CD4-positive, alpha-beta T cell treated with Interleukin-17A for 4 hours (primary cell): ENCODE measurements around the gene VASH1.
A peak's percentile ranks its signal among the peaks of the same experiment; 100 is the strongest.

ENCODE experiments used
- DNase-seq: peaks from one replicate; pipeline ENCODE4 v3.0.0-alpha.2; 2020; ENCODE audit warnings: mixed read lengths

VASH1 gene

DNA sequence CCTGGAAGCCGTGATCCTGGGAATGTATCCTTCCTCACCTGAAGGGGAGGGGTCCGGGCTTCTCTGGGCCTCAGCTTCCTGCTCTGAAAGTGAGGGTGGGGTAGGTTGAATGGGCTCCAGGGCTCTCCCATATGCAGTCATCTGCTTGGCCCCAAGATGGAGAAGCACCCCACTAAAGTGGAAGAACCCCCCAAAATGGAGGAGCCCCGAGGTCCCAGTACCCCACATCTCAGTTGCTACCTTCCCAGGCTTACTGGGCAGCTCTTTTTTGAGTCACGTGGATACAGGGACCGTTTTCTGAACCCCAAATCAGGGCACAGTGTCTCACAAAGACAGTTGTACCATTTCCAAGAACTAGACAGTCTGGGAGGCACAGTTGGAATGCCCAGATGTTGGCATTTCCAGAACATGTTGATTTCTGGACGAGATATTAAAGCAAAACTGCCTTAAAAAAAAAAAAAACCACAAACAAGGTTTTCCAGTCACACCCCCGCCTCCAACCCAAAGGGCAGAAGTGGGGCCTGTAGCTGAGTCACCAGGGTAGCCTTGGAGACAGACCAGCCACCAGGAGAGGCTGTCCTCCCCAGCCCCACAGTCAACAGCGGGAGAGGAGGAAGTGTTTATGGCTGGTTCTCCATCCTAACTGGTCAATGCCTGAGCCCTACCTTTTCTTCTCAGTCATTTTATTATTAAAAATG lies 12.1 kb downstream of the VASH1 start:
- DNase-seq = peak; percentile 25

DNA sequence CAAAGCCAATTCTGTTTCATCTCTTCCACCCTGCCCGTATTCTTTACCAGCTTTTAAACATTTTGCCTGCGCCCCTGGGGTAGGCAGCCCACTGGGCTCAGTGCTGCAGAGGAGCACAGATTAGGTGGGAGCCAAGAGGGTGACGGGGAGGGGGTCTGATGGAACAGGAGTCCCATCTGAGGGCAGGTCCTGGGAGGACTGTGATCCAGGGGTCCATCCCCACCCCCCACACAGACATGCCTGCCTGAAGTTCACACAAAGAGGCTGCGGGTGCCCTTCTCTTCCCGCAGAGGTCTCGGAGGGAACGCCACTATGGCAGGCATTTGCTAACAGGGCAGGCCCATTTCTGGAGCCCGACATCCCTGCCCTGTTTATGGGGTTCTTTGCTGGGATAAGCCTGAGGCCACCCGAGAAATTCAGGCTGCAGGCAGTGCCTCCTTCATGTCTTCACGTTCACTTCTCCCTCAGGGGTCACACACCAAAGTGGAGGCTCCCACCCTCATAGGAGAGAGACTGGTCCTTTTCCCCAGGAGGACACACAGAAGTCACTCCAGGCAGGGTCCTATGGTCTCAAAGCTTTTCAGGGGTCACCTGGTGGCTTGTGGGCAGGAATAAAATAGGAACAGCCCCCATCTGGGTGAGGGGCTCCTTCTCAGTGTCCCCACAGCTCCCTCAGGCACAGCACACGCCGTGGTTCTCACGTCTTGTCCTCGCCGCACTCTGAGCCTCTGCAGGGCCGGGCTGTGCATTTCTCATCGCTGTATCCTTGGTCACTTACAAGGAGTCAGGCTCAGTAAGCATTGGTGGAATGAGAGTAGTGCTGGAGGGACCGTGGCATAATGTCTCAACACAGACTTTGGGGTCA lies 12.9 kb downstream of the VASH1 start:
- no peak for DNase-seq

DNA sequence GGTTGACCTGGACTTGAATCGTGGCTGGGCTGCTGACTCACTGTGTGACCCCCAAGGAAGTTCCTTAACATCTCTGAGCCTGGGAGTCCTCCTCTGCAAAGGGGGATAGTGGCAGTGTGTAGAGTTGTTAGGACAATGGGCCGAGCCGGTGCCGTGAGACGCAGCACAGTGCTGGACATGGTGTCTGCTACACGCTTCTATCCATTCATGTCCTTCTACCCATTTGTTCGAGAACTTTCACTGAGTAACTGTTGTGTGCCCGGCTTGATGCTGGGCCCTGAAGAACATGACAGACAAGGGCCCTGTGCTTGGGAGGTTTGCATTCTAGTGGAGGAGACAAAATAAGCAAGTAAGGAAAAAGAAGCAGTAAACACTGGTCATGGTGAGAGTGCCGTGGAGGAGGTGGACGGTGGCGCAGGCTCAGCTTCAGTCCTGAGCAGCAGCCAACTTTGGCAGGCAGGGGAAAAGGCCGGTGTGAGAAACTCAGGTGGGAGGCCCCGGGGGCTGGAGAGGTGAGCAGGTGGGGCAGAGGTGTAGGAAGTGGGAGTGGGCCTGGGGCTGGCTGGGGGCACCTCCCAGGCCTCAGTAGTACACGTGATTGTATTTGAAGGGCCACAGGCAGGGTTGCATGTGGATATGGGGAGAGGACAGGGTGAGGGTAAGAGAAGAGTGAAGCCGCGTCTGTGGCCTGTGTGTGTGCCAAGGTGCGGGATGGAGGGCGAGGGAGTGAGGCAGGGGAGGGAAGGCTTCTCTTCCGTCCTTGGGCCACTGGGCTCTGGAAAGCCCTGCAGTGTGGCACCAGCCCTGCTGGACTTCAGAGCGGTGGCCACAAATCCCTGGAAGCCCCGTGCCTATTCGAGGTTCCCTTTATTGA lies 13.8 kb downstream of the VASH1 start:
- DNase-seq = no peak

DNA sequence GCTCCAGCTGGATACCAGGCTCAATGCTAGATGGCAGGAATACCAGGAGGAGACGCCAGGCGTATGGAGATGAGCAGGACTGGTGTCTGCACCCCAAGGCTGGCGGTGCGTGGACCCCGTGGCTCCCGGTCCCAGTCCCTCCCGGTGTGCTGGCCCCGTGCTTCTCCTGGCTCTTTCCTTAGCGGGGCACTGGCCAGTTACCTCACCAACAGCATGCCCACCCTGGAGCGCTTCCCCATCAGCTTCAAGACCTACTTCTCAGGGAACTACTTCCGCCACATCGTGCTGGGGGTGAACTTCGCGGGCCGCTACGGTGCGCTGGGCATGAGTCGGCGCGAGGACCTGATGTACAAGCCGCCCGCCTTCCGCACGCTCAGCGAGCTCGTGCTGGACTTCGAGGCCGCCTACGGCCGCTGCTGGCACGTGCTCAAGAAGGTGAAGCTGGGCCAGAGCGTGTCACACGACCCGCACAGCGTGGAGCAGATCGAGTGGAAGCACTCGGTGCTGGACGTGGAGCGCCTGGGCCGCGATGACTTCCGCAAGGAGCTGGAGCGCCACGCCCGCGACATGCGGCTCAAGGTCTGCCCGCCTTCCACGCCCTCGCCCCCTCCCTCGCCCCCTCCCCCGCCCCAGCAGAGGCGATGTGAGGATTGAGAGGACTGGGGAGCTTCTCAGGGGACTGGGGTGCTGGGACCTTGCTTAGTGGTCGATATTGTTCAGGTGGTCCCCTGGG lies 14.6 kb downstream of the VASH1 start:
- DNase-seq = no peak

DNA sequence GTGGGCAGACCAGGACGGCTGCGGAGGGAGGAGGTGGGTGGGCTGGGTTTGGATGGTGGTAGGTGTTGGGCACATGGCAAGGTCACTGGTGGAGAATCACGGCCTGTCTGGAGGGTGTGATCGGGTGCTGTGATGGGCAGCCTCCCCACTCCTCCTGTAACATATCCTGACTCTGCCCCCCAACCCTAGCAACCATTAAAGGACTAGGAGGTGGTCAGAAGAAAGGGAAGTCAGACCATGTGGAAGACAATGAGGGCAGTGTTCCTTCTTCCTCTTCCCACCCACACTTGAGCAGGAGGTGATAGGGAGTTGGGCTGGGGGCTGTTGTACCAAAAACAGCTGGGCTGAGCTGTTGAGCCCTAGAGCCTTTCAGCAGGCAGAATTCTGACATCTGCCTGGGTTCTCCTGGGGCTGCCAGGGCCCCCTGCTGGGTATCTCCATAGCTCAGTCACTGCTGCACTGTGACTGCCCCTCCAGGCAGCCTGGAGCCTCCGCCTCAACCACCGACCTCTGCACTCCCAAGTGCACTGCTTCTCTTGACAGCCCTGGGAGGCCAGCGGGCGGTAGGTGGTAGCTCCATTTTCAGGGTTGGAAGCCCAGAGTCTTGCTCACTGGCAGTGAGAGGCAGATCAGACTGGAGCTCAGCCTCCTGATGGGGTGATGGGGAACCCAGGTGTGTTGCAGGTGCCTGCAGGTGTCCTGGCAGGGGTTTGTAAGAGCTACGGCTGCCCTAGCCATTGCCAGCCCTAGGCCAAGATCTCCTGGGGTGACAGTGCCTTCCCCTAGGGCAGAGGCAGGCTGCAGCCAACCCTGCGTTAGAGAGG lies 15.4 kb downstream of the VASH1 start:
- no peak for DNase-seq

DNA sequence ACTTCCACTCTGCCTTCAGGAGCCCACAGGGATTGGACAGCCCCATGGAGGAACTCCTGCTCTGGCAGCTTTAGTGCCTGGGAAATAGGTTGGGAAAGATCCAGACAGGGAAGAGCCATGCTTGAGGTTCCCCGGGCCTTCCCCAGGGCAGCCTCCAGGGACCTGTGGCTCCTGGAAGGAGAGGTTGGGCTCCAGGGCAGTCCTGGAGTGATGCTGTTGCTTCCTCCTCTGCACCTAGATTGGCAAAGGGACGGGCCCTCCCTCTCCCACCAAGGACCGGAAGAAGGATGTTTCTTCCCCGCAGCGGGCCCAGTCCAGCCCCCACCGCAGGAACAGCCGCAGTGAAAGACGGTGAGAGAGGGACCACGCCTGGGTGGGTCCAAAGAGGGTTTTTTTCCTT lies 16.5 kb downstream of the VASH1 start:
- no peak for DNase-seq

DNA sequence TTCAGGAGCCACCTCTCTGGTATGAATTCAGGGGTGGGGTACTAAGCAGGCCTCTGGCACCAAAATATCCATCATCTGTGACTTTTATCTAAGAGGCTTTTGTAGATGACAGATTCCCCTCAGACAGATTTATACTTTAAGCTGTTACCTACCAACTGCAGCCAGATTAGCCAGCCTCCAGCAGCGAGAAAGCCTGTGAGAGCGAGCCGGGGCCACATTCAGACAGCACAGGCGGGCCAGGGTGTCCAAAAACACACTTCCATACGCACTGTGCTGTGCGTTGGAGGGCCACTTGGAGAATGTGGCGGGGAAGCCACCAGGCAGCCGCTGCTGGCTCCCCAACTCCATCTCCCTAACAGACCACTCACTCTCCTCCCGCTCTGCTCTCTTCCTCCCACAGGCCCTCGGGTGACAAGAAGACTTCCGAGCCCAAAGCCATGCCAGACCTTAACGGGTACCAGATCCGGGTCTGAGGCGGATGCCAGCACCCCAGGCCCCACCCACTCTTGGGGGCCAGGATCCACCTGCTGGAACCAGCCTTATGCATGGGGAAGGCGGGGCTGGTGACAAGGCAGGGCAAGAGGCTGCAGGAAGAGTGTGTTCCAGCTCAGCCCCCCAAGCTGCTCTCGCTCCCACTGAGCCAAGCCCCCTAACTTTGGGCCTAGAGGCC lies 17.4 kb downstream of the VASH1 start:
- DNase-seq = no peak

DNA sequence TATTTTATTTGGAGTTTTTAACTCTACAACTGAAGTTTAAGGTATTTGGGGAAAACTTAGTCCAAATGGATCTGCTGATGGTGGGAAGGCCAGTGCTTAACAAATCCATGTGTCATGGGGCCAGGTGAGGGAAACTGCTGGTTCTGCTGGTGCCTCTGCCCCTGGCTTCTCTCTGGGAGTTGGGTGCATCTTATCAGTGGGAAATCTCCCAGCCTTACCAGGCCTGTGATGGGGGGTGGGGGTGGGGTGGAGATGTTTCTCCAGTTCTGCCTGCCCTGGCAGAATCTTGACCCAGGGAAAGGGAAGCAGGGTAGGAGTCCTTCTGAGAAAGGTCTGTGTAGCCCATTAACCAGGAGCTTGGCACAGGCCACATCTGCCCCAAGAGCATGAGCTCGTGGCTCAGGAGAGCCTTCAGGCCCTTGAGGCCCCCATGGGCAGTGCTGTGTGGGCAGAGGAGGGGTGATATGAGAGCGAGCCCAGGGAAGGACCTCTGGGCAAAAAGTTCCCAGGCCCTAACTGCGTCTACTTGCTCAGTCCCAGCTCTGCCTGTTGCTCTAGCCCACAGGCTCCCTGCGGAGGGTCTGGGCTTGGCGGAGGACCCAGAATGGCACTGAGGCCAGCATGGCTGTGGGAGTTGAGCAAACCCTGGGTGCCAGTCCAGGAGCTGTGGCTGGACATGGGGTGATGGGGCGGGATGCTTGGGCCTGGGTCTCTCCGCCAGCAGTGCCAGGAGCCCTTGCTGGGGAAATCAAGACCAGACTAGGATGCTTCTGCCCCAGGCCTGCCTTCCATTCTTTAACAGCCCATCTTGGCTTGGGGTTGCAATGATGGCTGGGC lies 18.2 kb downstream of the VASH1 start:
- DNase-seq = no peak

DNA sequence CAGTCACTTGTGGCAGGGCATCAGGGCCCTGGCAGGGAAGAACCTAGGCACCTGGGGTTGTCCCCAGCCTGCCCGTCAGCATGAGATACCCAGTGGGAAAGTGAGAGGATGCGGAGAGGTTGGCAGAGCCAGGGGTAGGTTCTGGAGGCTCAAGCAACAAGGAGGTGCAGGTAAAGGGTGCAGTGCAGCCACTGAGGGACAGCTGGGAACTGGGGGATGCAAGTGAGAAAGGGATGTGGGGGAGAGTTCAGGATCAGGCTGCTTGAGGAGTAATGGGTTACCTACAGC lies 18.7 kb downstream of the VASH1 start:
- no peak for DNase-seq

DNA sequence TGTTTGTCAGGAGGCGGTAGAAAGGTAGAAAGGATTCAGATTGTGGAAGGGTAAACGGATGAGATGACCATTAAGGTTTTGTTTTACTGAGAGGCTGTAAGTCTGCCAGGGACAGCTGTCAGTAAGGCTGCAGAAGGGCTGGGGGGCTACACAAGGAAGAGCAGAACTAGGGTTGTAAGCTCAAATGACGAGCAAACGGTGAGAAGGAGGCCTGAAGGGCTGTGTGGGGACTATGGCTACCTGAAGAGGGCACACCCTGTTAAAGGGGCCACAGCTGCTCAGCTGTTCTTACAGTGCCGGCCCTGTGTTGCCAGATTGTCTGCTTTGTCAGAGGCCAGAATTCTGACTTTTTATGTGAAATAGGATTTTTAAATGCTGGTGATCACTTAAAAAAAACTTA lies 19.1 kb downstream of the VASH1 start:
- no peak for DNase-seq

DNA sequence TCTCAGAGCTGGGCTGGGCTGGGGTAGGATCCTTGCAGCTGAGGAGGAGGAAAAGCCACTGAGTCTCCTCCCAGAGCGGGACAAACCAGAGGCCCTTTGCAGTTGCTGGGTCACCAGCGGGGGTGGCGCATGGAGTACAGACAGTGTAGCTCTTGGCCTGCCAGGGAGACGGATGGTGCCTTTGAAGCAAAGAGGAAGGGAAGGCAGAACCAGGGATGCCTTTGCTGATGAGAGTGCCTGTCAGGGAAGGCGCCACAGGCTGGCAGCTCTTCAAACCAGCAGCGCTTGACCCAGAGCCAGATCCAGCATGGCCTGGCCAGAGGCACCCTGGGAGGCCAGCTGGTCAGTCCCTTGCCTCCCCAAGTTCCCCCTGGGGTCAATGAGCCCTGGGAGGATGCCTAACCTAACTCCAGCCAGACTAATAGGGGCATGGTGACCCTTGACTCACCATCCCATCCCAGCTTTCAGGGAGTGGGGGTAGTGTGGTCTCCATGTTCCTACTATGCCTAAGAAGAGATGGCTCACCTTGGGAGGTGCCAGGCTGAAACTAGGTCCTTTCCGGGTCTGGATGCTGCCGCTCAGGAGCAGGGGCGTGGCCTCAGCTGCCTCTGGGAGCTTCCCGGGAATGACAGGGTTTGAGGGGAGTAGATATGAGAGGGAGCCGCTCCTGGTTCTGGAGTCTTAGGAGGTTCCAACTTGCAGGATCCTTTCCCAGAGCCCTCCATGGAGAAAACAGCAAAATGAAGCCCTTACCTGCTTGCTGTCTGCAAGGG lies 19.8 kb downstream of the VASH1 start:
- no peak for DNase-seq

DNA sequence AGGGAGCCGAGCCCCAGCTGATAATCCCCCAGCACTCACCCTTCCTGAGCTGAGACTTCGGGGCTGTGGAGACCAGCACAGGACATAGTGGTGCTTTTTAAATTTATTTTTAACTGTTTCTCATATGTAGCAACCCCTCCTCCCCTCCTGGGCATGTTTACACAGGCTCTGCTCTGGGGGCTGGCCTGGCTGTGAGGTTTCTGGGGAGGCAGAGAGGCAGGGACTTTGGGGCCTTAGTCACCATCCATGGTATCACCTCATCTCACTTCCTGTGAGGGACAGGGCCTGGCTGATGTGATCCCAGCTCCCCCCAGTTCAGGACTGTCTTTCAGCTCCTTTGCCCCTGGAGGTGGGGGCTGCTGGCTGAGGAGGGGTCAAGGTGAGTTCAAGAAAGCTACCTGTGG lies 20.4 kb downstream of the VASH1 start:
- DNase-seq = no peak

DNA sequence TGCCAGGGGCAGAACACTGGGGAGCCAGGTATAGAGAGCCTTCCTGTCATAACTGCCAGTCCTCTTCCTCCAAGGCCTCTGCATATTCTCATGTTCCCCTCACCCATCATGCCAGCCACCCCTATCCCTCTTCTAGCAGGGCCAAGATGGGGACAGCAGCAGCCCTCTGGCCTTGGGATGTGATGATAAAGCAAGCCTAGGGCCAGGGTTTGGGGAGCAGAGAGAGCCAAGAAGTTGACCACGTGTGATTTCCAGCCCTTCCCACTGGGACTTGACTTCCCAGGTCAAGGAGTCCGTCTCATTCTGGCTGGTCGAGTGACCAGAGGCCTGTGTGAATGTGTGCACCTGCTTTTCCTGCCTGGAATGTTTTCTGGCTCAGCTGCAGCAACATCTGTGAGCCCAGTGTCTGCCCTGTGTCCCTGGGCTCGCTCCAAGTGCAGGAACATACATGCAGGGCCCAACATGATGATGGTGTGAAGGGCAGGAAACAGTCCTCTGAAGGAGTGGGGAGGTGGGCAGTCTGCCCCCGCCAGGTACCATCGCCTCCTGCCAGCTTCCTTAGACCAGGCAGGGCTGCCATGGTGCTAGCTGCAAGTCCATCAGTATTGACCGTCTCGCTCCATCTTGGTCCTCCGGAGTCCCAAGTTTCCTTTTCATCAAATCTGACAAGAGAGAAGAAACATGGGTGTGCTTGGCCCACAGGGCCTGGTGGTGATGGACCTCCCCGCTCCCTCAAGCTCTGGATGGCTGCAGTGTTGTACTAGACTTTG lies 21.0 kb downstream of the VASH1 start:
- DNase-seq = no peak

DNA sequence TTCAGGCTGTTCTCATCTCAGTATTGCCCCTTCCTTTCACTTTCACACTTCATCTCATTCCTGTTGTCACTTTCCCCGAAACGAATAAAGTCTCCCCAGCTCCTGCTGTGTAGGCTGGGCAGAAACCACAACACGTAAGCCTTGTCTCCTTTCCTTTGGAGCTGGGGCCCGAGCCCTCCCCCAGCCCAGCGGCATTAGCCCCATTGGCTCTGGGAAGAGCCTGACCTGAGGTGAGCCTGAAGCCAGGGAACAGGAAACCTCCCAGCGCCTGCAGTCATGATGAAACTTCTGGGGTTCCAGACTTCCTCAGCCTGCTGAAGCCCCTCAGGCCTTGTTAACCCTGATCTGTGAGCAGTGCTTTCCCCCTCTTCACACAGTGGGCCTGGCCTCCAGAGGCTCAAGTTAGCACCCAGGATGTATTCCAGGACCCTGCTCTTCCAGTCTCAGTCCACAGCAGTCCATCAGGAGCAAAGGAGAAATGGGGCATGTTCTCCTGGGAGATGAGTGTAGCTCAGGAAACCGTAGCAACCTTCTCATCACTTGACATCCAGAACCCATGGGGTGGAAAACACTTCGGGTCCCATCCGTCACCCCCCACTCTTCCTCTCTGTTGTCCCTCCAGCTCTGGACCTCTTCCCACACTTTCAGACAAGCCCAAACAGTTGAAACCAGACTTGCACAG lies 21.8 kb downstream of the VASH1 start:
- DNase-seq = no peak

DNA sequence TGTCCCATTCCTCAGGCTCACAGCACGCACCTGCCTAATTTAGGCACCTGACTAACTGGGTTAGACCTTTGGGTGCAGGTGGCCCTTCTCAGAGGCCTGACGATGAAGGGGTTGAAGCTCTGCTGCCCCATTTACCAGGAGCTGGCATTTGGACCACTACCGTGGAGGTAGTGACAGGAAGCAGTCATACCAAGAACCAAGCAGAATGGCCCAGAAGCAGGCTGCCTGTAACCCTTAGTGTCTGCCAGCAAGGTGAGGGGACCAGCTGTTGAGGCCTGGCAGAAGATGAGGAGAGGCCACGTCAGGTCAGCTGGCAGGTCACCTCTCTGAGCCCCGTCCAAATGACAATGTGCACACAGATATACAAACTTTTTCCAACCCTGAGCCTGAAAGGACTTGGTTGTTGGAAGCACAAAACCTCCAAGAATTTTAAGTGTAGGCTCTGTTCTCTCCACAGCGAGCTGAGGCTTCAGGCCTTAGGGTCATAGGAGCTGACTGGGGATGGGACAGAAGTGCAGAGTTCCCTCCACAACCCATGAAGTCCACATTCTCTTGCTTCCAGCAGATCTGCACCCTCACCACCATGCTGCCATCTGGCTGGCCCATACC lies 23.1 kb downstream of the VASH1 start:
- no peak for DNase-seq

DNA sequence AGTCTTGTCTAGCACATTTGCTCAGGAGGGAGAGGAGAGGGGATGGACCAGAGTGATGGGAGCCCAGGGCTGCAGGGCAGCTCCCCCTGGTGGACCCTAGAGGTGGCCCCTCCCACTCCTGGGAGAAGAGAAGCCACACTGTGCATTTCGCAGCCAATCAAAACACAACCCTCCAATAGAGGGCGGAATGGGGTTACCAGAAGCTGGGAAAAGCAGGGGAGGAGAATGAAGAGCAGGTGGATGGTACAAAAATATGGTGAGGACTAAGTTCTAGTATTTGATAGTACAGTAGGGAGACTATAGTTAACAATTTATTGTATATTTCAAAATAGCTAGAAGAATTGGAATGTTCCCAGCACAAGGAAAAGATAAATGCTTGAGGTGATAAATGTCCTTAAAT lies 23.6 kb downstream of the VASH1 start:
- peak; percentile 72 for DNase-seq

DNA sequence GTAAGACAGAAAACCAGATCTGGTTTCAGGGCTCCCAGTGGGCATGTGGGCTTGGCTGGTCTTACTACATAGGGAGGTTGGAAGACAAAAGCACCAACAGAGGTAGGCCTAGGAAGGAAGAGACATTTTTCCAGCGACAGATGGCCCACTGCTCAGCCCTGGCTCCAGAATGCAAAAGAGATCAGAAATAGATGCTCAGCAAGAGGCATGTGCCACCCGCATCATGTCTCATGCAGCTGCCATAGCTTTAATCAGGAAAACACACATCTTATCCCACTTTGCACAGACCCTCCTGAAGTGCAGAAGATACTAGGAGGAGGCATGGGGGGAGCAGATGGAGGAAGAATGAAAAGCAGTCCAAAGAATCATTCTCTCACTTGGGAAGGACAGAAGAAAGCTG lies 25.3 kb downstream of the VASH1 start:
- DNase-seq = no peak

DNA sequence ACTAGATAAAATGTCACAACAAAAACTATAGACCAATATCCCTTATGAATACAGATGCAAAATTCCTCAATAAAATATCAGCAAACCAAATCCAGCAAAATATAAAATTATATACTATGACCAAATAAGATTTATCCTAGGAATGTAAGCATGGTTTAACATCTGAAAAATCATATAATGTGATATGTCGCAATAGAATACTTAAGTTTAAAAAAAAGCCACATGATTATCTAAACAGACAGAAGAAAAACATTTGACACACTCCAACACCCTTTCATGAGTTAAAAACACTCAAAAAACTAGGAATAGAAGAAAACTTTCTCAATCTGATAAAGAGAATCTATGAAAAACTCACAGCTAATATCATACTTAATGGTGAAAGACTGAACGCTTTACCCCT lies 31.2 kb downstream of the VASH1 start:
- DNase-seq = no peak
